ENCODE measurements around the gene MYO1E.

MYO1E gene

DNA sequence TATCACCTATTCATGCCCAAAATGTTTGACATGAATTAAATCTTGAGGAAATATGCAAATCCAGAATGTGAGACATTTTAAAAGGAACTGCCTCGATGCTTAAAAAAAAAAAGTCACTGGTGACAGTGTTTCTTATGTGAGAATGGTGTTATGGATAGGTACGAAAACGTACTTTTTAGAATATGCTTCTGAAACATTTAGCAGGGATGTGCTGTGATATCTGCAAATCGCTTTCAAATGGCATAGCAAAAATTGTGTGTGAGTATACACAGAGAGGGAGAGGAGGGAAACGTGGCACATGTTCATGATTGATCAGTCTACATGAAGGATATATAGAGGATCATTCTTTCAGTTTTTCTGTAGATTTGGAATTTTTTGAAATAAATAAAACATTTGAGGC, 251.7 kb downstream of the MYO1E start:
- DNase-seq: no peak

DNA sequence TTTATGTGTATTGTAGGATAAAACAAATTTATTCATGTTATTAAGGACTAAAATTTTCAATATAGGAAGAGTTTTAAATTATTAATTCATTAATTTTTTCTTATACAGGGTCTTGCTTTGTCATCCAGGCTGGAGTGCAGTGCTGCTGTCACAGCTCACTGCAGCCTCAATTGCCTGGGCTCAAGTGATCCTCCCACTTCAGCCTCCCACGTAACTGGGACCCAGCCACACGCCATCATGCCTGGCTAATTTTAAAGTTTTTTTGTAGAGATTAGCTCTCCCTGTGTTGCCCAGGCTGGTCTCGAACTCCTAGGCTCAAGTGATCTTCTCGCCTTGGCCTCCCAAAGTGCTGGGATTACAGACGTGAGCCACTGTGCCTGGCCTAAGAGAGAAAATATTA, 253.0 kb downstream of the MYO1E start:
- no peak for DNase-seq

DNA sequence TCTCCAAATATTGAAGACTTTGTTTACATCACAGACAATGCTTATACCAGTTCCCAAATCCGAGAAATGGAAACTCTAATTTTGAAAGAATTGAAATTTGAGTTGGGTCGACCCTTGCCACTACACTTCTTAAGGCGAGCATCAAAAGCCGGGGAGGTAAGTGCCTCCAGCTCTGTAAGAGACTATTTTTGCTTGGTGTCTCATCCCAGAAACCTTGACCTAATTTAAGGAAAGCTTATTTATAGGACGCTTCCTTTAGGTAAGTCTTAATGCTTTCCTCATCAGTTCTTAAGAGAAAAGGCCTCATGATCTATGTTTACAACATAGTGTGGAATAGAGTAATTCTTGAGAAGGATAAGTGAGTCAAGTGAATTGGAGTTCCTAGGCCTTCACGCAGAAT, 255.9 kb downstream of the MYO1E start:
- no peak for DNase-seq

- peak; percentile 45 for DNase-seq
These were observed 256.5 kb downstream of the MYO1E start for GRCh38 chr15:59116141-59116540.

- DNase-seq: no peak
These were observed 257.6 kb downstream of the MYO1E start for GRCh38 chr15:59115047-59115446.

- no peak for DNase-seq
These were observed 261.4 kb downstream of the MYO1E start for GRCh38 chr15:59111251-59111650.

- DNase-seq: no peak
These were observed 266.8 kb downstream of the MYO1E start for GRCh38 chr15:59105854-59106253.

DNA sequence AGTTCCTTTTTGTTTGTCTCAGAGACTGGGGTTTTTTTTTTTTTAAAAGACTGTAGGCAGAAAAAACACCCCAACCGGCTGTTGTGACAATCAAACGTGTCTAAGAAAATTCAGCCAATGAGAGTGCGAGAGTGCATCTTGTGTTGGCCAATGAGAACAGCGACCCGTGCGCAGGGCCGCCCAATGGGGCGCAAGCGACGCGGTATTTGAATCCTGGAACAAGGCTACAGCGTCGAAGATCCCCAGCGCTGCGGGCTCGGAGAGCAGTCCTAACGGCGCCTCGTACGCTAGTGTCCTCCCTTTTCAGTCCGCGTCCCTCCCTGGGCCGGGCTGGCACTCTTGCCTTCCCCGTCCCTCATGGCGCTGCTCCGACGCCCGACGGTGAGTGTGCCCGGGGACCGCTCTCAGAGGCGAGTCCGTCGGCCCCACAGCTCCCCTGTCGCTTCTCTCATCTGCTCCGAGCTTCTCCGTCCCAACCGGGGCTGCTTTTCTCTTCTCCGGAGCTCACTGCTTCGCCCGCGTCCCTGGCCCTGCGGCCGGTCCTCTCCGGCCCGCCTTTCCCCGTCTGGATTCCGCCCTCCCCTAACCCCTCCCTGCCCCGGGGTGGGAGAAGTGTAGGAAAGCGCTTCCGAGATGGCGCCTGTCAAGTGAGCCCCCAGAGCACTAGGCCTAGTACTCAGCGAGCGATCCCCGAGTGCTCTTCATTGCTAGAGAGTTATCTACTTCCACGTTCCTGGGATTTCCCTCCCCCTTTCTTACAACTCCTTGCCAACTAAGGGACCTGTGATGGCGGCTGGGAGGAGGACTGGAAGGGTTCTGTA, 267.5 kb downstream of the MYO1E start, which contains the start of gene CCNB2:
TSS of gene CCNB2 (plus strand) at position 235 of the 821 bp plus-strand sequence. CDS start at position 358, 123 bp downstream.
- peak; percentile 92 for DNase-seq

DNA sequence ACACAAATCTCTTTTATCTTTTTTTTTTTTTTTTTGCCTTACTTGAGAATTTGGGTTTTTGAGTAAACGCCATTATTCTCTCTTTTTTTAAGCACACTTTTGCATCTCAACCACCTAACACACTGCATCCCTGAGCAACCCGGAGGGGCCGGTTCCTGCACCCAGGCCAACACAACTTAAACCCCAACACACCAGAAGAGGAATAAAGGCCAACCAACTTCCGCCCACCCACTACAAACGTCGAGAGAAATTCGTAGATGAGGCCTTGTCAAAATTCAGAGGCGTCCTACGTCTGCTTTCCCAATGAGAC, 268.1 kb downstream of the MYO1E start:
- no peak for DNase-seq

GRCh38 chr15:59099162-59099685, 273.4 kb downstream of the MYO1E start:
- DNase-seq: no peak

- DNase-seq: no peak
These were observed 276.2 kb downstream of the MYO1E start for GRCh38 chr15:59096429-59096828.

DNA sequence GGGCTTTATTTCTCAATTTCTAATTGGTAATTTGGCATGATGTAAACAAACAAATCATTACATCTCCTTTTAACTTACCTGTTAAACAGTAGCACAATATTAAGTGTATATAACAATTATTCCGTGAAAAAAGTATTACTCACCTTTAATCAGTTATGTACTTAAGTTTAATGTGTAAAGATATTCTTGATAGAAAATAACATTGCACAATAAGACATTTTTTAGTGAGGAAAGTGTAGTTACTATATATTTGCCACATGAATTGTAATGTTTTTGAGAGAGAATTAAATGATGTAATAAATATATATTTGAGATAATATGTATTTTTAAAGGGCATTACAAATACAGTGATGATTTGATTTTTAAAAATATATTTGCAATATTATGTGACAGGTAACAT, 278.6 kb downstream of the MYO1E start:
- no peak for DNase-seq

- DNase-seq: no peak
These were observed 284.9 kb downstream of the MYO1E start for GRCh38 chr15:59087731-59088130.
